HG03469 (cell line): Measurements from ENCODE around the gene PCP2.
"Not testable (repeated sequence)": the region's sequence is repeated elsewhere in the genome, so short reads cannot be mapped to it uniquely, and the experiment has no call there.

Source experiments
- ATAC-seq: cut with Tn5 transposase; IDR thresholded peaks from one replicate; pipeline ENCODE4 v1.9.1; 2021; ENCODE audit warnings: mild to moderate bottlenecking, moderate library complexity, moderate number of reproducible peaks; ENCODE audit not compliant: unreplicated experiment

PCP2 gene

DNA sequence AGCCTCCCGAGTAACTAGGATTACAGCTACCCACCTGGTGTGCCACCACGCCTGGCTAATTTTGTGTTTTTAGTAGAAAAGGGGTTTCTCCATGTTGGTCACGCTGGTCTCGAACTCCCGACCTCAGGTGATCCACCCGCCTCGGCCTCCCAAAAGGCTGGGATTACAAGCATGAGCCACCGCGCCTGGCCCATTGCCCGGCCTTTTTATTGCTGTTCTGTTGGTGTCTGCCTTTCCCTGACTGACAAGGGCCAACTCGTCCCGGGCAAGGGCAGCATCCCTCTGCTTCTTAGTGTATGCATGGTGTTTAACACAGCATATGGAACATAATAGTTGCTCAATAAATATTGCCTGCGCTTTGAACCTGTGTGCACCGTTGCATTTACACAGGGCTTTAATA, 29.1 kb upstream of the PCP2 start:
- ATAC-seq: no peak

DNA sequence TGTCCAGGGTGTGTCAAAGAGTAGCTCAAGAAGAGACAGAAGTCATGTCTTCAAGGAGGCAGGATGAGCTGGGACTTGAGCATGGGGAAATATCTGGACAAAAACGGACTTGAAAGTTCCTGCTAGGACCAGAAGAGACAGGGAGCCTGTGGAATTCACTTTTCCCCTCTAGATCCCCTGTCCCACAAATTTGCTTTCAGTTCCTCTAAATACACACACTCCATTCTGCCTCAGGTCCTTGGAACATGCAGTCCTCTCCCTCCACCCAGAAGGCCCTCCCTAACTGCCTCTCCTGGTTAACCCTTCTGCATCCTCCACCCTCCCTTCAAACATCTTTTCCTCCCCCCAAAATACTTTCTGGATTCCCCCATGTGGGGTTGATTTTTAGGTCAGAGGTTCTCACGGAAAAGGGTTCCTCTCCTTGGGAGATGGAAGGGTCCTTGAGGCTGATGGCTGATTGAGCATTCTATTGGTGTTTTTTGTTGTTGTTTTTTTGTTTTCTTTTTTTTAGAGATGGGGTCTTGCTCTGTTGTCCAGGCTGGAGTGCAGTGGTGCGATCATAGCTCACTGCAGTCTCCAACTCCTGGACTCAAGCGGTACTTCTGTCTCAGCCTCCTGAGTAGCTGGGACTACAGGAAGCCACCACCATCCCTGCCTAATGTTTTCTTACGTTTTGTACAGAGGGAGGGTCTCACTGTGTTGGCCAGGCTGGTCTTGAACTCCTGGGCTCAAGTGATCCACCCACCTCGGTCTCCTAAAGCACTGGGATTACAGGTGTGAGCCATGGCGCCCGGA, 28.4 kb upstream of the PCP2 start:
- no peak for ATAC-seq

DNA sequence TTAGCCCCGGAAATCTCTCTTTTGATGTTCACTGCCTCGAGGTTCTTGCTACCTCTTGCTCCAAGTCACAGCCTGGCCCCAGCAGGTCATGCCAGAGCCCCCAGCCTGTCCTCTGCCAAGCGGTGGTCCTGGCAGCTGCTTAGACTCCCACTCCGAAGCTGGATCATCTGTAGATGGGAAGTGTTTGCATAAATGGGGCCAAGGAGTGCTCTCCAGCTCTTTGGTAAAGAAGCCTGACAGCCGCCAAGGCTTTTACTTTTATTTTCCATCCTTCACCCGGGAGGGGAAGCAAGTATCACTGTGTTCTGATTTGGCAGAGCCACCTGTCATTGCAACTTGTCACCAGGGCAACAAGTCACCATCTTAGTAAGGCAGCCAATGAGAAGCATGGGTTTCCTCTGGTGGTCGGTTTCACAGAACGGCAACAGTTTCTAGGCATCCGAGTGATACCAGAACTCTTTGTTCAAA, 24.7 kb upstream of the PCP2 start:
- no peak for ATAC-seq

DNA sequence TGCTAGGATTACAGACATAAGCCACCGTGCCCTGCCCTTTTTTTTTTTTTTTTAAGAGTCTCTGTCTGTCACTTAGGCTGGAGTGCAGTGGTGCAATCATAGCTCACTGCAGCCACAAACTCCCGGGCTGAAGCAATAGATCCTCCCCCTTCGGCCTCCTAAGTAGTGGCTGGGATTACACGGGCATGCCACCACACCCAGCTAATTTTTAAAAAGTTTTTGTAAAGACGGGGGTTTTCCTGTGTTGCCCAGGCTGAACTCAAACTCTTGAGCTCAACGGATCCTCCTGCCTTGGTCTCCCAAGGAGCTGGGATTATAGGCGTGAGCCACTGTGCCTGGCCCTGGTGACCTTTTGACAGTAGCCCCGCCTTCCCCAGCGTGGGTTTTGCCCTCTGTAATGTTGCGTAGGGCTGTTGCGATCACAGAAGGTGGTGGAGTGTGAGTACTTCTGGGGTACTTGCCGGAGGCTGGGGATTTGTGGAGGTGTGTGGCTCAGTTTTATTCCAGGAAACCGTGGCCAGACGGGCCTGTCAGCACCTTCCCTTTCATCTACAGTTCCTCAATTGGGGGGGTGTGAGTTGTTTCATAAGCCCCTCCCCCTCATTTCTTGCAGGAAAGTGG, 23.7 kb upstream of the PCP2 start:
- no peak for ATAC-seq

DNA sequence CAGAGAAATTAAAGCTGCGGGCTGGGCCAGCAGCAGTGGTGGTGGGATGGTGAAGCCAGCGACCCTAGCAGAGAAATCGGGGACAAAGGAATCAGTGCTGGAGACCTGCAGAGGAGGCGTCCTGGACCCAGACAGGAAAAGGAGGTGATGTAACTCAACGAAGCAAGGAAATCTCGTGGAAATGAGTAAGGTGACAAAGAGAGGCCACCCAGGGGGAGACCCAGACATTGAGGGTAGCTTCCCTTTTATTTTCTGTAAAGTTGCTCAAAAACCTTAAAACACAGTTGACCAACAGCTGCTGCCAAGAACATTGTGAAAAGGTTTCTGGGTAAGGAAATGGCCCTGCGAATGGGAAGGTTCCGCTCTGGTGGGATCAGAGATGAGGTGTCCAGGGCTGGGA, 22.1 kb upstream of the PCP2 start:
- no peak for ATAC-seq

DNA sequence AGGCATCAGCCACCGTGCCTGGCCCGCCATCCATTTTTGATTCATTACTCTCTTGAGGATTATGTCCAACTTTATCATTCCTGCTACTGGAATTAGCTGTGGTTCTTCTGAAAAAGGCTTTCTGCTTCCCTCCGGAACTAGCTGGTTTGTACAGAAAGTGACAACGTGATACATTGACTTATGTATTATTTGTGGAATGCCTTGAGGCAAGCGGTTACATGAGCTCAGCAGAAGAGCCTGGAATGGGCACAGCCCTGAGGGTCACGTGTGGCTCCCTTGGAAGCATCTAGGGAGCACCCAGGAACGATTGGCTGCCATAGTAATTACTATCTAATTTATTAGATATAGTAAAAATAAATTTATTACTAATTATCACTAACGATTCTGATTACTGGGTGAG, 20.9 kb upstream of the PCP2 start:
- no peak for ATAC-seq

DNA sequence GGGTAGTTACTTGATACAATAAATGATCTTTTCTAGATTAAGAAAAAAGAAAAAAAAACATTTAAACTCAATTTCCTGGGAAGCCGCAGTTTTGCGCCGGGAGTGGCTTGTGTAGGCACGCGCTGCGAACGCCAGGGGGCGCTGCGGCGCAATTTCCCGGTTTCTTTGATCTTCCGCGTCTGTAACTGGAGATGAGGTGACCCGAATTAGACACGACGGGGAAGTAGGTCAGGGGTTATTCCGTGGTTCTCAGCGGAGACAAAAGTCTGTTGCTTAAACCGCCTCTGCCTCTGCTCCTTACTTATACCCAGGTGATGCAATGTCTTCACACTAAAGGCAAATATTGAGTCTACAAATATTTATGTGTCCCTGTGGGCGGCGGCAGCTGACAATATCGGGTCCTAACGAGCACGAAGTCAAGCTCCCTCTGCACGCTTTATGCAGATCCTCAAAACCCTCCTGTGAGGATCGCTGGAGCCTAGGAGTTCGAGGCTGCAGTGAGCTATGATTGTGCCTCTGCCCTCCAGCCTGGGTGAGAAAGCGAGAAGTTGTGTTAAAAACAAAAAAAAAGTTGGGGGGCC, 18.6 kb upstream of the PCP2 start:
- no peak for ATAC-seq

DNA sequence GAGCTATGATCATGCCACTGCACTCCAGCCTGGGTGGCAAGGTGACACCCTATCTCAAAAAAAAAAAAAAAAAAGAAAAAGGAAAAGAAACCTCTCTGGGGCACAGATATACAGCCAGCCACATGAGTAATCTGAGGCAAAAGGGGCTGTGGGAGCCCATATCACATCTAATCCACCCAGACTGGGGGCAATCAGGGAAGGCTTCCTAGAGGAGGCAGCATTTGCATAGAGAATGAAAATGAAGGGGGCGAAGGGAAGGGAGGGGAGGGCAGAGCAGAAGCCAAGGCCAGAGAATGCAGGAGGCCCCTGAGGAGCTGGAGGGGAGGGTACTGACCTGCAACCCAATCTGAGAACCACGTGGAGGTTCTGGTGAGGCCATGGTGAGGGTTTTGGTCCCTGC, 16.6 kb upstream of the PCP2 start:
- no peak for ATAC-seq

DNA sequence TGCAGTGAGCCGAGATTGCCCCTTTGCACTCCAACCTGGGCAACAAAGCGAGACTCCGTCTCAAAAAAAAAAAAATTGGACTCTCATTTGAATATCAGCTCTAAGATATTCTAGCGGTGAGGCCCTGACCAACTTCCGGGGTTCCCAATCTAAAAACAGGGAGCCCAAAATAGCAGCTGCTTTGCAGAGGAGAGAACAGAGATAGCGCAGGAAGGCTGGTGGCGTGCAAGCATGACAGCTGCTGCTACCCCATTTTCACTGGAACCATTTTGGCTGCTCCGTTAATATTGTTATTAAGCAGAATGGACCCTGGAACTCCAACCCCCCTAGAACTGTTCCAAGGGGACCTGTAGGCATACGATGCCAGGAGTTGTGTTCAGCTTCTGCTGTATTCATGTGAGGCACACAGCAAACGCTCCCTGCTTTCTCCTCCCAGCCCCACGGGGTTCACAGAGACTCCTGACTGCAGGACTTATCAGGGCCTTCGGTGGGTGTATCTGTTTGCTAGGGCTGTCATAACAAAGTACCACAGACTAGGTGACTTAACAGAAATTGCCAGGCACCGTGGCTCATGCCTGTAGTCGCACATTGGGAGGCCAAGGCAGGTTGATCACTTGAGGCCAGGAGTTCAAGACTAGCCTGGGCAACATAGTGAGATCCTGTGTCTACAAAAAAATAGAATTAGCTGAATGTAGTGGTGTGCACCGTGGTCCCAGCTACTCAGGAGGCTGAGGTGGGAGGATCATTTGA, 14.9 kb upstream of the PCP2 start:
- no peak for ATAC-seq

DNA sequence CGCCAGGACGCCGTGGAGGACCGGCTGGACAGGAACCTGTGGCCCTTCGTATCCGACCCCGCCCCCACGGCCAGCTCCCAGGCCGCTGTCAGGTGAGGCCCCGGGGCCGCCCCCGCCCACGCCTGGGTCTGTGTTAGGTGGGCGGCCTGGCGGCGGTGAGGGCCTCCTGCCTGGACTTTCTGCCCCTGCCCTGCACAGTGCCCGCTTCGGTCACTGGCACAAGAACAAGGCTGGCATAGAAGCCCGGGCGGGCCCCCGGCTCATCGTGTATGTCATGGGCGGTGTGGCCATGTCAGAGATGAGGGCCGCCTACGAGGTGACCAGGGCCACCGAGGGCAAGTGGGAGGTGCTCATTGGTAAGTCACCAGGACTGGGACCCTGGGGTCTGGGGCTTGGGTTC, 13.6 kb upstream of the PCP2 start:
- no peak for ATAC-seq

DNA sequence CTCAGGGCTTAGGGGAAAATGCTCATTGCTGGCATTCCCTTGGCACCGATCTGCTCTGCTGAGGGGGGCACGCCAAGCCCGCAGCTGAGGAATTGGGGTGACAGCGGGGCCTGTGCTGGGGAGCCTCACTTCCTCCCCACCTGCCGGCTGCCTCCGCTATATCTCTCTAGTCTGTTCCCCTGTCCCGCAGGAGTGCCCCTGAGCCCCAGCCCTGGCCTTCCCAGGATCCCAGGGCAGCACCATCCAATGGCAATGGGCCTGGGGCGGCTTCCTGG, 12.8 kb upstream of the PCP2 start:
- no peak for ATAC-seq

DNA sequence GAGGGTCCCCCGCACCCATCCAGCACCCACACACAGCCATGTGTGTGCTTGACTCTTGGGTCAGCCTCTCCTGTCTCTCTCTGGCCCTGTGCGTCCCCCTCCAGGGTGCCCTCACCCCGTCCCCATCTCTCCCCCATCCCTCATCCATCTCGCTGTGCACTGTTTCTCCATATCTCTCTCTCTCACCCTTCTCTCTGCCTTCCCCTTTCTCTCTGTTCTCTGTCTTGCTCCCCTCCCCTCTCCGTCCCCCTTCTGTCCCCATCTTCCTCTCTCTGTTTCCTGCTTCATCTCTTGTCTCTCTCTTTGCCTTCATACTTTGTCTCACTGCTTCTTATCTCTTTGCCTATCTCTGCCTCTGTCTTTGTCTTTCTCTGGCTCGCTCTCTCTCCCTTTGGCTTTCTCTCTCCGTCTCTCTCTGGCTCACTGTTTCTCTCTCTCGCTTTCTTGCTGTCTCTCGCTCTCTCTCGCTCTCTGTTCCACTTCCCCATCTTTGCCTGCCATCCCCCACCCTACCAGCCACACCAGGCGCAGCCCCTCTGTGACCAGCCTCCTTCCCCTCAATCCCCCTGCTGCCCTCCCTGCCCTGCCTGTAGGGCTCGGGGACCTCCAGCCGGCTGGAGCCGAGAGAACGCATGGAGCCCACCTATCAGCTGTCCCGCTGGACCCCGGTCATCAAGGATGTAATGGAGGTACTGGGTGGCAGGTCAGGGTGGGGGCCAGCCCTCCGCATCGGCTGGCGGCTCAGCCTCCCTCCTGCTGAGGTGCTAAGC, 12.3 kb upstream of the PCP2 start:
- ATAC-seq: no peak

DNA sequence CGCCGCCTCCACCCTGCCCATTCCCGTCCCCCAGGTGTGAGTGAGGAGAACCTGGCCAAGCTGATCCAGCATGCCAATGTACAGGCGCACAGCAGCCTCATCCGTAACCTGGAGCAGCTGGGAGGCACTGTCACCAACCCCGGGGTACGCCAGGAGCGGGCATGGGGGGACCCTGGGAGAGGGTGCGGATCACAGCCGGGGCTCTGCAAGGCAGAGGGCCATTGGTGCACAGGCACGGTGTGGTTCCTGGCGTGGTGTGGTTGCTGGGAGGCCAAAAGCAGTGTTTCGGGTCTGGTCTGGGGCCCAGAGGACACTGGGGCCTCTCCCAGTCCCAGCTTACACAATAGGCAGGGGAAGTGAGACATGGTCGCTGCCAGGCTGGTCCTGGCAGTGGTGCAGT, 11.6 kb upstream of the PCP2 start:
- no peak for ATAC-seq

DNA sequence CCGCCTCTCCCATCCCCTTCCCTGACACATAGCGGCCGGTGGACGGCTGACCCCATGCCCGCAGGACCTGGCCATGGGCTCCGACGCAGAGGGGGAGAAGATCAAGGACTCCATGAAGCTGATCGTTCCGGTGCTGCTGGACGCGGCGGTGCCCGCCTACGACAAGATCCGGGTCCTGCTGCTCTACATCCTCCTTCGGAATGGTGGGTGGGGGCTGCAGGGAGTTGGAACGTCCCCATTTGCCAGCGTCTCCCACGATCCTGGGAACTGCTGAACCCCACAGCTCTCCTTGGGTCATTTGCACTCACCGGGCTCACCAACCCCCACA, 11.0 kb upstream of the PCP2 start:
- no peak for ATAC-seq

DNA sequence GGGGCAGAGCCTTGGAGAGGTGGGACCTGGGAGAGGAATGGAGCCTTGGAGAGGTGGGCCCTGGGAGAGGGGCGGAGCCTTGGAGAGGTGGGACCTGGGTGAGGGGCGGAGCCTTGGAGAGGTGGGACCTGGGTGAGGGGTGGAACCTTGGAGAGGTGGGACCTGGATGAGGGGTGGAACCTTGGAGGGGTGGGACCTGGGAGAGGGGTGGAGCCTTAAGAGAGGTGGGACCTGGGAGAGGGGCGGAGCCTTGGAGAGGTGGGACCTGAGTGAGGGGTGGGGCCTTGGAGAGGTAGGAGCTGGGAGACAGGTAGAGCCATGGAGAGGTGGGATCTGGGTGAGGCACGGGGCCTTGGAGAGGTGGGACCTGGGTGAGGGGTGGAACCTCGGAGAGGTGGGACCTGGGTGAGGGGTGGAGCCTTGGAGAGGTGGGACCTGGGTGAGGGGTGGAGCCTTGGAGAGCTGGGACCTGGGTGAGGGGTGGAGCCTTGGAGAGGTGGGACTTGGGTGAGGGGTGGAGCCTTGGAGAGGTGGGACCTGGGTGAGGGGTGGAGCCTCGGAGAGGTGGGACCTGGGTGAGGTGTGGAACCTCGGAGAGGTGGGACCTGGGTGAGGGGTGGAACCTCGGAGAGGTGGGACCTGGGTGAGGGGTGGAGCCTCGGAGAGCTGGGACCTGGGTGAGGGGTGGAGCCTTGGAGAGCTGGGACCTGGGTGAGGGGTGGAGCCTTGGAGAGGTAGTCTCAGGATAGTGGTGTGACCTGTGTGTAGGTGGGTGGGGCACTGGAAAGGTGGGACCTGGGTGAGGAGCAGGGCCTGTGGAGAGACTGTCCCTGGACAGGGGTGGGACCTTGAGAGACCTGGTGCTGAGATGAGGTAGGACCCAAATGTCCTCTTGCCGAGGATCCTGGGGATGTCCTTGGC, 10.4 kb upstream of the PCP2 start:
- not testable (repeated sequence) for ATAC-seq

DNA sequence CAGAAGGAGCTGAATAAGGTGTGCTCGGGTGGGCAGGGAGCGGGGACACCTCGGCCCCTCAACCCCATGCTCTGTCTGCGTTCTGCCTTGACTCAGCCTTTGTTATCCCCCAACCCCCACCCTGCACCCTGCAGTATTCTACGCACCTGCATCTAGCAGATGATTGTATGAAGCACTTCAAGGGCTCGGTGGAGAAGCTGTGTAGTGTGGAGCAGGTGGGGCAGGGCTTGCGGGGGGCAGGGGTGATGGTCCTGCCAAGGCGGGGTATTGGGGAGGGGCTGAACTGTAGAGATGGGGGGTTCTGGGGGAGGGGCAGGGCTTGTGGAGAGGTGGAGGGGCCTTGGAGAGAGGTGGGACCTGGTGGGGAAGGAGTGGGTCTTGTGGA, 9.5 kb upstream of the PCP2 start:
- no peak for ATAC-seq

DNA sequence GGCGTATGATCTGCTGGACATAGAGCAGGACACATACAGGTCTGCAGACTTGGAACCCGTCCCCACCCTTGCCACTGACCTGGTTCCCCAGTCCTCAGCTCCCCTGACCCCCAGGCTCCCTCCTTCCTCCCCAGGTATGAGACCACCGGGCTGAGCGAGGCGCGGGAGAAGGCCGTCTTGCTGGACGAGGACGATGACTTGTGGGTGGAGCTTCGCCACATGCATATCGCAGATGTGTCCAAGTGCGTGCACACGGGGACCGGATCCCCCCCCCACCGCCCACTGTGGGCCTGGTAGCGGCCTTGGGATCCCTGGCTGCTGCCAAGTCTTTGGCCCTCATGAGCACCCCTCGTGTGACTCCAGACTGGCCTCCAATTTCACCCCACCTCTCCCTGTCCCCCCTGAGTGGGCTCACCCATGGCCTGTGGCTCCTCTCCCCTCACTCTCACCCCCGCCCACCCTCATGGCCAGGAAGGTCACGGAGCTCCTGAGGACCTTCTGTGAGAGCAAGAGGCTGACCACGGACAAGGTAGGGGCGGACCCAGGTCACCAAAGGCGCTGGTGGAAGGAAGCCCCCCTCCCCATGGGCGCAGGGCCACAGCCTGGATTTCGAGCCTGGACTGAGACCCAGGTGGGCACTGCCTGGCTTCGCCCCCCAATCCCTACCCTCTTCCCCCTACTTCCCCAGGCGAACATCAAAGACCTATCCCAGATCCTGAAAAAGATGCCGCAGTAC, 8.9 kb upstream of the PCP2 start:
- ATAC-seq: no peak

DNA sequence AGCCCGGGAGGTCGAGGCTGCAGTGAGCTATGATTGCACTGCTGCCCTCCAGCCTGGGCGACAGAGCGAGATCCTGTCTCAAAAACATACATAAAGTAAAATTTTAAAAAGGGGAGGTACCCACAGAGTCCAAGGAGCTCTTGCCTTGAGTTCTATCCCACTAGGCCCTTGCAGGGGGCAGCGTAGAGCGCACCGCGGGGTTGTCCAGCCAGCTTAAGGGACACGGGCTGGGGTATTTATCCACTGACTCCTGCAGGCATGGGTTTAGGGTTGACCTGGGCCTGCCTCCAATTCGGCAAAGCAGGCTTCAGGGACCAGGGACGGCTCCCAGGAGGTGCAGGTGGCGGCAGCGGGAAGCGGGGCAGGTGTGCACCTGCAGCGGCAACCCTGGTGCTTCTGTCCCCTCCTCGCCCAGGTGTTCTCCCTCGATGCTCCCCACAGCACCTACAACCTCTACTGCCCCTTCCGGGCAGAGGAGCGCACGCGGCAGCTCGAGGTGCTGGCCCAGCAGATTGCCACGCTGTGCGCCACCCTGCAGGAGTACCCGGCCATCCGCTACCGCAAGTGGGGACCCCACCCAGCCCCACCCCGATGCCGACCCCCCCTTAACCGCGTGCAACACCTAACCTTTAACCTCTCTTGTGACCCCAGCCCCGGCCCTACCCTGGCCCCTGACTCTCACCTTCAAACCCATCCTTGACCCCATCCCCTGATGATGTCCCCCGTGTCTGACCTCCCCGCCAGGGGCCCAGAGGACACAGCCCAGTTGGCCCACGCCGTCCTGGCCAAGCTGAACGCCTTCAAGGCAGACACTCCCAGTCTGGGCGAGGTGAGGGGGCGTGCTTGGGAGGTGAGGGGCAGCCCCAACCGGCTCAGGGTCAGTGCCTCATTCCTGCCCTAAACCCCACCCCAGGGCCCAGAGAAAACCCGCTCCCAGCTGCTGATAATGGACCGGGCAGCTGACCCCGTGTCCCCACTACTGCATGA, 8.1 kb upstream of the PCP2 start:
- ATAC-seq: no peak
